ENCODE measurements around the gene DSTYK. TPM values are rescaled to one million over a fixed set of nuclear protein-coding genes. Genes with fewer than 3 reads are reported as not detected.

Gene DSTYK
- total RNA-seq, 1 donor from 2014 or later: 15.4 TPM

DNA sequence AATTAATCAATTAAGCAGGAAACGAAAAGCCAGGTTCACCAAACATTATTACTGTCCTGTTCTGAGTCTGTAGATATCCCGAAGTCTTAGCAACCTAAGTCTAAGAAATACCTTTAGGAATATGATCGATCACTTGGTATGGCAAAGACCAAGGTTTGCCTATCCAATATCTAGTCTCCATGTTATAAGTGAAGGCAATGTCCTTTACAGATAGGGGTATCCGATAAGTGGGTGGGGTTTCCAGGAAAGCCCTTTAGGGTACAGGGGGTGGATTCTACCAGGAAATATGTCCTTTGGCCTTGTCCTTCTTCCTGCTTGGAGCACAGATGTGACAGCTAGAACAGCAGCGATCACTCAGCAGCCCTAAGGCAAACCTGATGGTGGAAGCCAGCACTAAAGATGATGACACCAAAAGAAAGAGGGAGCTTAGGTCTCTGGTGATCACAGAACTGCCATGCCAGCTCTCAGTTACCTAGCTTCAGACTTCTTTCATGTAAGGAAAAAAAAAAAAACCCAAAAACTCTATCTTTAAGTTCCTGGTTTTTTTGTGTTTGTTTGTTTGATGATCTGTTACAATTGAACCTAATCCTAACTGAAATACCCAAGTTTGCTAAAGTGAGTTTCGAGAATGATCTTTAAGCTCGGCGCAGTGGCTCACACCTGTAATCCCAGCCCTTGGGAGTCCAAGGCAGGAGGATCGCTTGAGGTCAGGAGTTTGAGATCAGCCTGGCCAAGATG, 40.8 kb downstream of the DSTYK start:
- FAIRE-seq: no peak
- no peak overlapping the region for H3K9ac ChIP-seq (ENCODE audit: low read length)
- H3K36me3 ChIP-seq (ENCODE audit: insufficient read depth, low read length): no peaks in the 10 kb centered on the region
- H3K27ac ChIP-seq (ENCODE audit: low read depth, low read length): no peak overlapping the region
- H3K27me3 ChIP-seq (ENCODE audit: insufficient read depth, low read length): no peaks in the 10 kb centered on the region
- Mint-ChIP-seq H3K9me3 (ENCODE audit: unreplicated experiment) (no peaks in the 10 kb centered on the region), H3K4me3 (ENCODE audit: unreplicated experiment) (no peak overlapping the region), H3K36me3 (ENCODE audit: low read depth, unreplicated experiment) (peaks cover 21% of the 10 kb centered on the region), H3K27ac (ENCODE audit: unreplicated experiment) (no peak overlapping the region), H3K27me3 (ENCODE audit: low read depth, unreplicated experiment) (no peaks in the 10 kb centered on the region), H3K4me1 (ENCODE audit: low read depth, unreplicated experiment) (peaks cover 13% of the 10 kb centered on the region)
- DNase-seq (ENCODE audit: low read depth): no peak
- peaks cover 19% of the 10 kb centered on the region for H3K4me1 ChIP-seq (ENCODE audit: insufficient read depth, low read length)
- peaks cover 2% of the 10 kb centered on the region for H3K79me2 ChIP-seq (ENCODE audit: insufficient read depth, low read length)
- no peak overlapping the region for H2AFZ ChIP-seq (ENCODE audit: low read depth, low read length)
- no peak for TF ChIP-seq EZH2 (IDR thresholded peaks at IDR 0.05; ENCODE audit: insufficient read depth, low read length)
- TF ChIP-seq, protein P1, sequence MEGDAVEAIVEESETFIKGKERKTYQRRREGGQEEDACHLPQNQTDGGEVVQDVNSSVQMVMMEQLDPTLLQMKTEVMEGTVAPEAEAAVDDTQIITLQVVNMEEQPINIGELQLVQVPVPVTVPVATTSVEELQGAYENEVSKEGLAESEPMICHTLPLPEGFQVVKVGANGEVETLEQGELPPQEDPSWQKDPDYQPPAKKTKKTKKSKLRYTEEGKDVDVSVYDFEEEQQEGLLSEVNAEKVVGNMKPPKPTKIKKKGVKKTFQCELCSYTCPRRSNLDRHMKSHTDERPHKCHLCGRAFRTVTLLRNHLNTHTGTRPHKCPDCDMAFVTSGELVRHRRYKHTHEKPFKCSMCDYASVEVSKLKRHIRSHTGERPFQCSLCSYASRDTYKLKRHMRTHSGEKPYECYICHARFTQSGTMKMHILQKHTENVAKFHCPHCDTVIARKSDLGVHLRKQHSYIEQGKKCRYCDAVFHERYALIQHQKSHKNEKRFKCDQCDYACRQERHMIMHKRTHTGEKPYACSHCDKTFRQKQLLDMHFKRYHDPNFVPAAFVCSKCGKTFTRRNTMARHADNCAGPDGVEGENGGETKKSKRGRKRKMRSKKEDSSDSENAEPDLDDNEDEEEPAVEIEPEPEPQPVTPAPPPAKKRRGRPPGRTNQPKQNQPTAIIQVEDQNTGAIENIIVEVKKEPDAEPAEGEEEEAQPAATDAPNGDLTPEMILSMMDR (IDR thresholded peaks at IDR 0.05; ENCODE audit: insufficient read depth, low read depth, low read length): no peak
- no peak overlapping the region for H3K4me3 ChIP-seq (ENCODE audit: insufficient read depth, low read depth, low read length)
- H3K4me2 ChIP-seq (ENCODE audit: low read length): no peak overlapping the region
- H3K9me3 ChIP-seq (ENCODE audit: insufficient read depth, low read depth, low read length): no peaks in the 10 kb centered on the region
- no peaks in the 10 kb centered on the region for H4K20me1 ChIP-seq (ENCODE audit: insufficient read depth, low read length)

DNA sequence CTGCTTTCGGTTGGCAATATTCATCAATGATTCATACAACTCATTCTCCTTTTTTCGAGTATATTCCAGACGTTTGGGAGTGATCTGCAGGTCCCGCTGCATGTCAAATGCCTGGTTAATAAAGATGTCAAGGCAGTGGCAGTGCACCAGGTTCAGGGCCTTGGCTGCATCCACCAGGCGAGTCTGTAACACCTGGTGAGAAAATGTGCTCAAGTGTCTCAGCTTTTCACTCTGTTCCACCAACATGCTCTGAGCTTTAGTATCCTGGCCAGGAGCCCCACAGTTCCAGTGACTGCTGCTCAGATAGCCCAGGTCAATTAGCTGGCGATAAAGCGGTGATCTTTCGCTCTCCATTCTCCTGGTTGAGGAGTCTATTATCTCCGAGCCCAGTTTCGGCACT, 42.3 kb downstream of the DSTYK start:
- H3K4me2 ChIP-seq (ENCODE audit: low read length): no peak overlapping the region
- H3K9me3 Mint-ChIP-seq (ENCODE audit: unreplicated experiment): no peaks in the 10 kb centered on the region
- H3K9ac ChIP-seq (ENCODE audit: low read length): no peak overlapping the region
- FAIRE-seq: no peak
- H3K27me3 Mint-ChIP-seq (ENCODE audit: low read depth, unreplicated experiment): no peaks in the 10 kb centered on the region
- TF ChIP-seq, protein P1 (IDR thresholded peaks at IDR 0.05; ENCODE audit: insufficient read depth, low read depth, low read length): no peak
- TF ChIP-seq EZH2 (IDR thresholded peaks at IDR 0.05; ENCODE audit: insufficient read depth, low read length): no peak
- peaks cover 10% of the 10 kb centered on the region for H3K4me1 ChIP-seq (ENCODE audit: insufficient read depth, low read length)
- H3K36me3 ChIP-seq (ENCODE audit: insufficient read depth, low read length): no peaks in the 10 kb centered on the region
- H3K79me2 ChIP-seq (ENCODE audit: insufficient read depth, low read length): peaks cover 2% of the 10 kb centered on the region
- no peaks in the 10 kb centered on the region for H4K20me1 ChIP-seq (ENCODE audit: insufficient read depth, low read length)
- no peak overlapping the region for H3K4me3 Mint-ChIP-seq (ENCODE audit: unreplicated experiment)
- no peak overlapping the region for H2AFZ ChIP-seq (ENCODE audit: low read depth, low read length)
- no peak for DNase-seq (ENCODE audit: low read depth)
- no peak overlapping the region for H3K27ac ChIP-seq (ENCODE audit: low read depth, low read length)
- no peaks in the 10 kb centered on the region for H3K27me3 ChIP-seq (ENCODE audit: insufficient read depth, low read length)
- peaks cover 8% of the 10 kb centered on the region for H3K4me1 Mint-ChIP-seq (ENCODE audit: low read depth, unreplicated experiment)
- peaks cover 23% of the 10 kb centered on the region for H3K36me3 Mint-ChIP-seq (ENCODE audit: low read depth, unreplicated experiment)
- H3K27ac Mint-ChIP-seq (ENCODE audit: unreplicated experiment): no peak overlapping the region
- no peaks in the 10 kb centered on the region for H3K9me3 ChIP-seq (ENCODE audit: insufficient read depth, low read depth, low read length)
- H3K4me3 ChIP-seq (ENCODE audit: insufficient read depth, low read depth, low read length): no peak overlapping the region

DNA sequence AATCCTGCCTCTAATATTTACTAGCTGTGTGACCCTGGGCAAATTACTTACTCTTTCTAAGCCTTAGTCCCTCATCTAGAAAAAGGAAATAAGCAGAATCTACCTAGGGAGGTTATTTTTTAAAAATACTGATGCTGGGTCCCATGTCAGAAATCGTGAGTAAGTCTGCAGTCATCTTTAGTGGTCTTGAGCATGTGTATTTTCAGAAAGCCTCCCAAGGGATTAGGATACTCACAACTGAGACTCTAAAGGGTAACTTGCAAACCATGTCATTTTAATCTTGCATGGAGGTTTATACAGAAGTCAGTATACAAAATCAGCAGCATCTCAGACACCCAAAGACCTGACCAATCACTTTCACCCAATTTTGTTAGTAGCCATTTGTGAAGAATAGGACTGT, 43.2 kb downstream of the DSTYK start:
- Mint-ChIP-seq H3K27ac (ENCODE audit: unreplicated experiment) (no peak overlapping the region), H3K9me3 (ENCODE audit: unreplicated experiment) (no peaks in the 10 kb centered on the region), H3K4me3 (ENCODE audit: unreplicated experiment) (no peak overlapping the region), H3K4me1 (ENCODE audit: low read depth, unreplicated experiment) (peaks cover 8% of the 10 kb centered on the region), H3K27me3 (ENCODE audit: low read depth, unreplicated experiment) (no peaks in the 10 kb centered on the region), H3K36me3 (ENCODE audit: low read depth, unreplicated experiment) (peaks cover 23% of the 10 kb centered on the region)
- H3K9ac ChIP-seq (ENCODE audit: low read length): no peak overlapping the region
- no peak overlapping the region for H3K4me2 ChIP-seq (ENCODE audit: low read length)
- DNase-seq (ENCODE audit: low read depth): no peak
- H3K9me3 ChIP-seq (ENCODE audit: insufficient read depth, low read depth, low read length): no peaks in the 10 kb centered on the region
- H2AFZ ChIP-seq (ENCODE audit: low read depth, low read length): no peak overlapping the region
- no peaks in the 10 kb centered on the region for H3K36me3 ChIP-seq (ENCODE audit: insufficient read depth, low read length)
- no peak overlapping the region for H3K27ac ChIP-seq (ENCODE audit: low read depth, low read length)
- no peak overlapping the region for H3K4me3 ChIP-seq (ENCODE audit: insufficient read depth, low read depth, low read length)
- H4K20me1 ChIP-seq (ENCODE audit: insufficient read depth, low read length): no peaks in the 10 kb centered on the region
- no peak for TF ChIP-seq EZH2 (IDR thresholded peaks at IDR 0.05; ENCODE audit: insufficient read depth, low read length)
- TF ChIP-seq, protein P1 (IDR thresholded peaks at IDR 0.05; ENCODE audit: insufficient read depth, low read depth, low read length): no peak
- peaks cover 2% of the 10 kb centered on the region for H3K79me2 ChIP-seq (ENCODE audit: insufficient read depth, low read length)
- H3K4me1 ChIP-seq (ENCODE audit: insufficient read depth, low read length): peaks cover 10% of the 10 kb centered on the region
- no peaks in the 10 kb centered on the region for H3K27me3 ChIP-seq (ENCODE audit: insufficient read depth, low read length)
- FAIRE-seq: no peak

Data from astrocyte (in vitro differentiated cells and primary cell).